Measurements from ENCODE around the gene TTYH1. TPM values are rescaled to one million over a fixed set of nuclear protein-coding genes. Genes with fewer than 3 reads are reported as not detected.

Gene TTYH1
- total and polyA plus RNA-seq, 2 of the 8 experiments (the other 6 are each of a cell fraction or from before 2014, with no cell fraction given): 26.7 to 46.5 TPM

DNA sequence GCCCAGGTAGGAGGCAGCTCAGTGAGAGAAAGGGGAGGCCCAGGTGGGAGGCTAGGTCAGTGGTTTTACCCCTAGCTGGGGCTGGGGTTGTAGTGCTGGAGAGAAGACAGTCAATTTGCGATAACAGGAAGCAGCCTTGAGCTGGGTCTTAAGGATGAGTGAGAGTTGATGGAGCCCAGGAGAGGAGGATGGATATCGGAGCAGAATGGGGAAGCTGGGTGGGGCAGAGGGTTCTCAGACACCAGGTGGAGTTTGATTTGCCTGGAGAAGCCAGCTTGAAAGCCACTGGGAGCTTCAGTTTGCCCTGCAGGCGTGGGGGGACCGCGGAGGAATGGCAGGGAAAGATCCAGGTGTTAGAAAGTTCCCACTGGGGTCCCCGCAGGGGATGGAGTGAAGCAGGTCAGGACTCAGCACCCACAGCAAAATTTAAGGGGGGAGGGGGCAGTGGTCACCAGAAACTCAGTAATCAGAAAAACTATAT lies 58.7 kb downstream of the TTYH1 start (continued):
- TF ChIP-seq, protein P1, sequence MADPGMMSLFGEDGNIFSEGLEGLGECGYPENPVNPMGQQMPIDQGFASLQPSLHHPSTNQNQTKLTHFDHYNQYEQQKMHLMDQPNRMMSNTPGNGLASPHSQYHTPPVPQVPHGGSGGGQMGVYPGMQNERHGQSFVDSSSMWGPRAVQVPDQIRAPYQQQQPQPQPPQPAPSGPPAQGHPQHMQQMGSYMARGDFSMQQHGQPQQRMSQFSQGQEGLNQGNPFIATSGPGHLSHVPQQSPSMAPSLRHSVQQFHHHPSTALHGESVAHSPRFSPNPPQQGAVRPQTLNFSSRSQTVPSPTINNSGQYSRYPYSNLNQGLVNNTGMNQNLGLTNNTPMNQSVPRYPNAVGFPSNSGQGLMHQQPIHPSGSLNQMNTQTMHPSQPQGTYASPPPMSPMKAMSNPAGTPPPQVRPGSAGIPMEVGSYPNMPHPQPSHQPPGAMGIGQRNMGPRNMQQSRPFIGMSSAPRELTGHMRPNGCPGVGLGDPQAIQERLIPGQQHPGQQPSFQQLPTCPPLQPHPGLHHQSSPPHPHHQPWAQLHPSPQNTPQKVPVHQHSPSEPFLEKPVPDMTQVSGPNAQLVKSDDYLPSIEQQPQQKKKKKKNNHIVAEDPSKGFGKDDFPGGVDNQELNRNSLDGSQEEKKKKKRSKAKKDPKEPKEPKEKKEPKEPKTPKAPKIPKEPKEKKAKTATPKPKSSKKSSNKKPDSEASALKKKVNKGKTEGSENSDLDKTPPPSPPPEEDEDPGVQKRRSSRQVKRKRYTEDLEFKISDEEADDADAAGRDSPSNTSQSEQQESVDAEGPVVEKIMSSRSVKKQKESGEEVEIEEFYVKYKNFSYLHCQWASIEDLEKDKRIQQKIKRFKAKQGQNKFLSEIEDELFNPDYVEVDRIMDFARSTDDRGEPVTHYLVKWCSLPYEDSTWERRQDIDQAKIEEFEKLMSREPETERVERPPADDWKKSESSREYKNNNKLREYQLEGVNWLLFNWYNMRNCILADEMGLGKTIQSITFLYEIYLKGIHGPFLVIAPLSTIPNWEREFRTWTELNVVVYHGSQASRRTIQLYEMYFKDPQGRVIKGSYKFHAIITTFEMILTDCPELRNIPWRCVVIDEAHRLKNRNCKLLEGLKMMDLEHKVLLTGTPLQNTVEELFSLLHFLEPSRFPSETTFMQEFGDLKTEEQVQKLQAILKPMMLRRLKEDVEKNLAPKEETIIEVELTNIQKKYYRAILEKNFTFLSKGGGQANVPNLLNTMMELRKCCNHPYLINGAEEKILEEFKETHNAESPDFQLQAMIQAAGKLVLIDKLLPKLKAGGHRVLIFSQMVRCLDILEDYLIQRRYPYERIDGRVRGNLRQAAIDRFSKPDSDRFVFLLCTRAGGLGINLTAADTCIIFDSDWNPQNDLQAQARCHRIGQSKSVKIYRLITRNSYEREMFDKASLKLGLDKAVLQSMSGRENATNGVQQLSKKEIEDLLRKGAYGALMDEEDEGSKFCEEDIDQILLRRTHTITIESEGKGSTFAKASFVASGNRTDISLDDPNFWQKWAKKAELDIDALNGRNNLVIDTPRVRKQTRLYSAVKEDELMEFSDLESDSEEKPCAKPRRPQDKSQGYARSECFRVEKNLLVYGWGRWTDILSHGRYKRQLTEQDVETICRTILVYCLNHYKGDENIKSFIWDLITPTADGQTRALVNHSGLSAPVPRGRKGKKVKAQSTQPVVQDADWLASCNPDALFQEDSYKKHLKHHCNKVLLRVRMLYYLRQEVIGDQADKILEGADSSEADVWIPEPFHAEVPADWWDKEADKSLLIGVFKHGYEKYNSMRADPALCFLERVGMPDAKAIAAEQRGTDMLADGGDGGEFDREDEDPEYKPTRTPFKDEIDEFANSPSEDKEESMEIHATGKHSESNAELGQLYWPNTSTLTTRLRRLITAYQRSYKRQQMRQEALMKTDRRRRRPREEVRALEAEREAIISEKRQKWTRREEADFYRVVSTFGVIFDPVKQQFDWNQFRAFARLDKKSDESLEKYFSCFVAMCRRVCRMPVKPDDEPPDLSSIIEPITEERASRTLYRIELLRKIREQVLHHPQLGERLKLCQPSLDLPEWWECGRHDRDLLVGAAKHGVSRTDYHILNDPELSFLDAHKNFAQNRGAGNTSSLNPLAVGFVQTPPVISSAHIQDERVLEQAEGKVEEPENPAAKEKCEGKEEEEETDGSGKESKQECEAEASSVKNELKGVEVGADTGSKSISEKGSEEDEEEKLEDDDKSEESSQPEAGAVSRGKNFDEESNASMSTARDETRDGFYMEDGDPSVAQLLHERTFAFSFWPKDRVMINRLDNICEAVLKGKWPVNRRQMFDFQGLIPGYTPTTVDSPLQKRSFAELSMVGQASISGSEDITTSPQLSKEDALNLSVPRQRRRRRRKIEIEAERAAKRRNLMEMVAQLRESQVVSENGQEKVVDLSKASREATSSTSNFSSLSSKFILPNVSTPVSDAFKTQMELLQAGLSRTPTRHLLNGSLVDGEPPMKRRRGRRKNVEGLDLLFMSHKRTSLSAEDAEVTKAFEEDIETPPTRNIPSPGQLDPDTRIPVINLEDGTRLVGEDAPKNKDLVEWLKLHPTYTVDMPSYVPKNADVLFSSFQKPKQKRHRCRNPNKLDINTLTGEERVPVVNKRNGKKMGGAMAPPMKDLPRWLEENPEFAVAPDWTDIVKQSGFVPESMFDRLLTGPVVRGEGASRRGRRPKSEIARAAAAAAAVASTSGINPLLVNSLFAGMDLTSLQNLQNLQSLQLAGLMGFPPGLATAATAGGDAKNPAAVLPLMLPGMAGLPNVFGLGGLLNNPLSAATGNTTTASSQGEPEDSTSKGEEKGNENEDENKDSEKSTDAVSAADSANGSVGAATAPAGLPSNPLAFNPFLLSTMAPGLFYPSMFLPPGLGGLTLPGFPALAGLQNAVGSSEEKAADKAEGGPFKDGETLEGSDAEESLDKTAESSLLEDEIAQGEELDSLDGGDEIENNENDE (IDR thresholded peaks at IDR 0.05; ENCODE audit: insufficient replicate concordance, low read length): no peak
- TF ChIP-seq CHD1 (IDR thresholded peaks at IDR 0.05; ENCODE audit: low read depth, low read length): no peak
- TF ChIP-seq SAP30 (IDR thresholded peaks at IDR 0.05; ENCODE audit: insufficient read depth, insufficient replicate concordance, low read length): no peak
- TF ChIP-seq RFX5 (IDR thresholded peaks at IDR 0.05; ENCODE audit: borderline replicate concordance, low read depth, low read length): no peak
- no peak for TF ChIP-seq EZH2 (IDR thresholded peaks at IDR 0.05; ENCODE audit: low read depth, low read length, severe bottlenecking)
- TF ChIP-seq BACH1 (IDR thresholded peaks at IDR 0.05; ENCODE audit: low read length): no peak
- TF ChIP-seq CEBPB (IDR thresholded peaks at IDR 0.05; ENCODE audit: low read depth, low read length): no peak
- TF ChIP-seq TBP (IDR thresholded peaks at IDR 0.05; ENCODE audit: low read depth, low read length): no peak
- no peak for TF ChIP-seq TCF12 (IDR thresholded peaks at IDR 0.05; ENCODE audit: low read depth, low read length)
- no peak for TF ChIP-seq TAF1 (IDR thresholded peaks at IDR 0.05; ENCODE audit: low read depth, low read length)
- no peak for TF ChIP-seq GTF2F1 (IDR thresholded peaks at IDR 0.05; ENCODE audit: borderline replicate concordance, low read depth, low read length)
- no peak for TF ChIP-seq RNF2 (IDR thresholded peaks at IDR 0.05; ENCODE audit: borderline replicate concordance, low read depth, low read length, missing control alignments, poor library complexity, severe bottlenecking)

All from H1 (cell line).